OCI-M1 (cell line): ENCODE results near the gene ACVR1.
A peak's percentile ranks its signal among the peaks of the same experiment; 100 is the strongest.
"Not testable (repeated sequence)": the region's sequence is repeated elsewhere in the genome, so short reads cannot be mapped to it uniquely, and the experiment has no call there.

Experiments used
- DNase-seq: peaks from one replicate; lab custom pipeline; 2025; lab: John Stamatoyannopoulos, UW

The ACVR1 gene

DNA sequence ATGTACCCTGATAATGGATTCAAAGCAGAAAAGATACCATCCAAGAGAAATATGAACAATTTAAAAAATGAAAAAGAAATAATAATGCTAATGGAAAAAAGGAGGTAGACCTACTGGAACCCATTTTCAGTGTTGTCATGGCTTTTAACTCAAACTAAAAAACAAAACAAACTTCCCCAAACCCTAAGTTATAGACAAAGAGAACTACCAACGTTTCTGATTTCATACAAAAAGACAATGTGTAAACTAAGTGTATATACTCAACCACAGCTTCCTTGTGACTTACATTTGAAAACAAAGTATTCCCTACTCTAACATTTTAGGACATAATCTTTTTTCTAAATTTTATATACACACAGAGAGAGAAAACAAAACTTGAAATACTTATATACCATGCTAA is 45.9 kb downstream of the ACVR1 start:
- DNase-seq: no peak

DNA sequence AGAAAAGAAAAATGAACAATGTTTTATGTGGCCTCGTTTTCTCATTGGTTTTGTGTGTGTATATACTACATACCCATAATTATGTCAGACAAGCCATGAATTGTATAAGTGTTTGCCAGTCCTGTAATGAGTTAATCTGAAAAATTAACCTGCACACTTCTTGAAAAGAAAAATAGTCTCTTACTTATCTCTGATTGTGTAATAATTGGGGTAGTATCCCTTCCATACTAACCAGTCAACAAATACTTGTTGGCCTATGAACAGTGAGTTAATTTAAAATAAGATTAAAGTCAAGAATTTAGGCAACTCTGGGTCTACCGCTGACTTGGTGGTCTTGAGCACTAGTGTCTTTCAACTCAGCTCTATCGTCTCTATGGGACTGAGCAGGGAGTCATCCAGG is 48.8 kb downstream of the ACVR1 start:
- no peak for DNase-seq

DNA sequence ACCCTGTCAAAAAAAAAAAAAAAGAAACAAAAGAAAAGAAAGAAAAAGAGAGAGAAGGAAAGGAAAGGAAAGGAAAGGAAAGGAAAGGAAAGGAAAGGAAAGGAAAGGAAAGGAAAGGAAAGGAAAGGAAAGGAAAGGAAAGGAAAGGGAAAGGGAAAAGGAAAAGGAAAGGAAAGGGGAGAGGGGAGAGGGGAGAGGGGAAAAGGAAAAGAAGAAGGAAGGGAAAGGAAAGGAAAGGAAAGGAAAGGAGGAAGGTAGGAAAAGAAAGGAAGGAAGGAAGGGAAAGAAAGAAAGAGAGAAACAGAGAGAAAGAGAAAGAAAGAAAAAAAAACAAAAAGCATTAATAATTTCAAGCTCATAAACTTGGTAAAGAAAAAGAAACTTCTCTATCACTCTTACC is 49.5 kb downstream of the ACVR1 start:
- DNase-seq: not testable (repeated sequence)

DNA sequence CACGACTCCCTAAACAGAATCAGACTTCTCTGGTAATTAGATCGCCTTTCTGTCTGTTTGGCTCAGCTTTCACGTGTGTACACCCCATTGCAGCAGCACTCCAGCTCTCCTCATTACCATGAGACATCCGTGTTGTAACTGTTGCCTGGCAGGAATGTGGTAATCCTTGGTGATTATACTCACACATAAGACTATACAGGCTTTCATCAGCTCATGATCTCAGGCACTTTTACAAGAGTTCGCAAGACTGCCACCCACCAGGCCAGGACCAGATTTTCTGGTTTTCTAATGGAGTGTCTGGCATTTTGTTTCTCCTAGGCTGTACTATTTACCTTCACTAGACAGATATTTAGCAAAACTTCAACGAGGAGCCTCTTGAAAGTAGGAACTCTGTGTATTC is 50.2 kb downstream of the ACVR1 start:
- no peak for DNase-seq

DNA sequence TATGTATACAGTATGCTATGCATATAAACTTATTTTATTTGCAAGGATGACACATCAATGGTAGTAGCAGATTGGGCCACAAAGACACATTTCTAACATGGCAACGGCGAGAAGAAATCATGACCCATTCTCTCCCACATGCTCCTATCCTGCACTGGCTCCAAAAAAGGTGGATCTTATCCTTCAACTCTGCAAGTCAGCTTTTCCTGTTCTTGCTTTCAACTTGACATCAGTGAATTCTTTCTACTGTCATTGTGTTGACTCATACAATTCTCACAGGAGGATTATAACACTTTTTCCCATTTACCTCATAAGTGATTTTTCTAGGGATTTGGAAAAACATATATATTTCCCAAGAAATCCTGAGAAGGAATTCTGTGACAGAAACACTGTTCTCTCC is 53.1 kb downstream of the ACVR1 start:
- DNase-seq: no peak

DNA sequence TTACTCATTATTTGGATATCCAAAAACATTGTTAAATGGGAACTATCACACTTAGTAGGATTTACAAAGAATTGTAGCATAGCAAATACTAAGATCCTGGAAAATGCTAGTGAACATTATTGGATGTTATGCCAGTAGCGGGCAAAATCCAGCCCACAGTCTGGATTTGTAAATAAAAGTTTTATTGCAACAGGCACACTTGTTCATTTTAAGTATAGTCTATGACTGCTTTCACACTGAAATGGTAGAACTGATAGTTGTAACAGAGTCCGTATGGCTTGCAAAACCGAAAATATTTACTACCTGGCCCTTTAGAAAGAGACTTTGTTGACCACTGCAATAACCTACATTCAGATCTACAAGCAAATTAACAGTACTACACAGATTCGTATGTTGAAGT is 53.6 kb downstream of the ACVR1 start:
- DNase-seq: no peak

DNA sequence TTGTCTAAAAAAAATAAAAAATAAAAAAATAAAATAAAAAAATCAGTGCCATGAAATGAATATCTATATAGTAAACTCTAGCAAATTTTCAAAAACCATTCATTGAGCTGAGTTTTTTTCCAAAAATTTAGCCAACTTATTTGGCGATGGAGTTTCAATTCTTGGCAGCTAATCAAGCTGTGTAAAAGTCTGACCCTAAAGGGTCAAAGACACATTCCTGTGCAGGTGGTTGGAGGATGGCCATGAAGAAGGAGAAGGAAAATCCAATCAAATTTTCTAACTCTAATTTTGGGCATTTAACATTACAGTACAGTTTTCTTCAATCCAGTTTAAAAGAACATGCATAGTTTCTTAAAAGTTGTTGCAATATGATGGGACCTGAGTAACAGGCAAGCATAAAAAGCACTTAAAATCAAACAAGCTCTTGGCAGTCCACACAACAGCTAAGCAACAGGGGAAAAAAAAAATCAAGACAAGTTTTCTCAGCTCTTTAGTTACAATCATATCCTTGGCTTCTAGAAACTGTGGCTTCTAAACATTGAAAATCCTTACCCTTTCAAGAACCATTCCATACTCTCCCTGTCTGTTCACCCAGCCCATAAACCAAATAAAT is 54.5 kb downstream of the ACVR1 start:
- DNase-seq: no peak

DNA sequence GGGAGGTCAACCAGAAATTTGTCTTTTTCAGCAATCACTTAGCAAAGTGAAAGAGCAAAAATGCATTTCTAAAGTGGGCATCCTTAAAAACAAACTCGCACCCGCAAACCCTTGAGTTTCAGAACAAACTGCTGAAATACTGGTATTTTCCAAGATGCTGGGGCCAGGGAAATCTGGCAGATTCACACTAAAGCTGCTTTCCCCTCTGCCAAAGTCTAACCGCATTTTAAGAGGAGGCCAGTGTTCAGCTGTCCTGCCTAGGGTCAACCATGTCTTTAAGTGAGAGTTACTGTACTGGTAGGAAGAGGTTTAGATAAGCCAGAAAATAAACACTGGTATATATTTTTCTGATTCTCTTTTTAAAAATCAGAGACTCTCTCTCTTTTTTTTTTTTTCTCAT is 55.9 kb downstream of the ACVR1 start:
- no peak for DNase-seq

DNA sequence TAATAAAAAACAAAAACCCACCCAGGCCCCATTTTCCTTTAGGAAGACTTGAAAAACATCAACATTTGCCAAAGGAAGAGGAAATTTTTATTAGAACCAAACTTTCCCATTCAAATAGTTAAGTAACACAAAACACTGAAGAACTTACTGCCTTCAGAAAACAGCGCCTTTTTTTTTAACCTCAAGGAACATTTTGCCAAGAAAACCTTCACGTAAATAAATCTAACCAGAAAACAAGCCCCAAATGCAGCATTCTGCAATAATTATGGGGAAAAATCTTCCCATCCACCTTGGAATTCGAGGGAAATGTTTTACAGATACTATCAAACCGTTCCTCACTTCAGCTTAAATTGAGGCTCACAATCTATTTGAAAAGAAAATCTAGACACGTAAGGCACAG is 56.4 kb downstream of the ACVR1 start:
- DNase-seq: no peak

DNA sequence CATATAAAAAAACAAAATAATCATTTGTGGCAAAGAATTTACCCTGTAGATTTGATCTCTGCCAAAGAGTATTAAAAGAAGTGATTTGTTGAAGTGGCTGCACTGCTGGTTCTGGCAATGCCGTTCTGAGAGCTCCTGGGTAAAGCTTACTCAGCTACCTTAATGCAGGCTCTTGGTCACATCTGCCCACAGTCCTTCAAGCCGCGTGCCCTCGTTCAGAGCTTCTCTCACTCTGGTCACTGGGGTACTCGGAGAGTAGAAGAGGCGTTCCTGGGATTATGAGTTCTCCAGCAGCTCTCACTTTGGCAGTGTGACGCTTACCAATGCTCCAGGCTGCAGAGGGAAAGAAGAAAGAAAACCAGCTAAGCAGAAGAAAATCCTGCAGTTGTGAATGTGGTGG is 57.9 kb downstream of the ACVR1 start:
- DNase-seq: no peak

DNA sequence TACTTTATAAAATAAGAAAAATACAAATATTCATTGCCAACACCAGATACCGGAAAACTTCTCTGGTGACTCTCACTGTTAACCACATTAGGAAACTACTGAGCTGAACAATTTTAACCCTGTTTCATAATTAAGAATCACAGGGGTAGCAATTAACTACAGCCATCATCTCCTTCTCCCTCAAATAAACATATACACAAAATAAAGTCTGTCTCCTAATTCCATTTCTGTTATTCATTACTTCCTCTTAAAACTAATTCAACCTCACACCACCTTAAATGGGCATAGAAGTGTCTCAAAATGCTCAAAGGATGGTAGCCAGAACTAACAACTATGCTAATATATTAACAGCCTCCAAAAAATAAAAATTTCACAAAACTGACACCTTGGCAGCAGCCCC is 60.7 kb downstream of the ACVR1 start:
- no peak for DNase-seq

DNA sequence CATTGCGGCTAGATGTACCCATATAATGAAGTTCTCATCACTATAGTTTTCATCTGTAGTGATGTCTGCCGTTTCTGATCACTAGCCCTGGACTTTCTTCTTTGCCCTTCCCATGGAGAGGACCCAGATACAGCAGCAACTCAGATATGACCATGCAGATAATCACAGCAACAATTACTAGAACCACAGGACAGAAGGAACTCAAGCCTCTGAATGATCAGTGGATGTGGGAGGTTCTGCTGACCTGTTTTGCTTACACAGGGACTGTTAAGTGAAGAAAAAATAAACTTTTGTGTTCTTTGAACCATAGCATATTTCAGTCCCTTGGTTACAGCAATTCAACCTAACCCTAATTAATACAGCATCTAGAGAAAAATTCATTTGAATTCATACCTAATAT is 62.7 kb downstream of the ACVR1 start:
- DNase-seq: no peak

DNA sequence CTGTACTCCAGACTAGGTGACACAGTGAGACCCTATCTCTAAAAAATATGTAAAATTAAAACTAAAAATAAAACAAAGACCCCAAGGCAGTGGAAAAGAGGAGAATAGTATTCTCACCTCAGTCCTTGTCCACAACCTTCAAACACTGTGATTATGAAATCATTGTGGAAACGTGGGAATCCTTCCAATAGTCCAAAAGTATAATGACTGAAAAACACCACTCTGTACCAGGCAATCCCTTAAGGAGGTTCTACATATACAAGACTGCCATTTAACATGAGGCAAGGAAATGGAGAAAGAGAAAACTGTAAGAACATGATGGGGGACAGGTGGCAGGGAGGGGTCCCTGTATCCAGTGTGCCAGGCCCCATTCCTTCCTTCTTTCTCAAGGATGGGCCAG is 66.1 kb downstream of the ACVR1 start:
- DNase-seq: no peak

DNA sequence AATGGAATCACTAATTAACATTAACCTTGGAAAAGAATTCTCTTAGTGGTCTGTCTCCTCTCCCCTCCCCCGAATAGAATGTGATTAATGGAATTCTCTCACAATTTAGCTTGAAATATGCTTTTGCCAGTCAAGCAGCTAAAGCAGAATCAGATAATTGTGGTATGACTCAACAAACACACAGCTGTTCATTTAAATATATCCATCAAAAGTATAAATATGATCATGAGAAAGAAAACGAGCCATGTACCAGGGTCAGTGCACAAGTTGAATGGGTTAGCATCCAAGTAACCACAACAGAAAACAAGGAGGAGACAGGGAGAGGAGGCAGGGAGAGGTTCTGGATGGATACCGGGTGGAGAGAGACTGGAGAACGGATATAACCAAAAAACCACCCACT is 66.9 kb downstream of the ACVR1 start:
- DNase-seq: peak; percentile 34

DNA sequence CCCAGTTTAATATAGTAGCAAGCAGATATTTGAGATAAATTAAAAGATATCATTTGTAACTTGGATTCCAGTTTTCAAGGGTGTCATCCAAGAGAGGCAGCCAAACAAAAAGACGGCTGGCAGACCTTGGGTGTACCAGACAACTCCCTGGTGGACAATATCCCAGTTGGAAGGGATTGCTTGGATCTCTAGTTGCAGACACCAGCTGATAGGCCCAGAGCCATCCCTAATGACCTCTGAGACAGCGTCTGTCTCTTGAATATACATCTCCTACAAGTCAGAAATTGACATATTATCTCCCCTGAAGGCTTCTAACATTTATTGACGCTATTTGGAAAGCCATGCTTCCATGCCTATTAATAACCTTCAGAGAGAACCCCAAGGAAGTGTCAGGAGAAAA is 67.7 kb downstream of the ACVR1 start:
- no peak for DNase-seq

DNA sequence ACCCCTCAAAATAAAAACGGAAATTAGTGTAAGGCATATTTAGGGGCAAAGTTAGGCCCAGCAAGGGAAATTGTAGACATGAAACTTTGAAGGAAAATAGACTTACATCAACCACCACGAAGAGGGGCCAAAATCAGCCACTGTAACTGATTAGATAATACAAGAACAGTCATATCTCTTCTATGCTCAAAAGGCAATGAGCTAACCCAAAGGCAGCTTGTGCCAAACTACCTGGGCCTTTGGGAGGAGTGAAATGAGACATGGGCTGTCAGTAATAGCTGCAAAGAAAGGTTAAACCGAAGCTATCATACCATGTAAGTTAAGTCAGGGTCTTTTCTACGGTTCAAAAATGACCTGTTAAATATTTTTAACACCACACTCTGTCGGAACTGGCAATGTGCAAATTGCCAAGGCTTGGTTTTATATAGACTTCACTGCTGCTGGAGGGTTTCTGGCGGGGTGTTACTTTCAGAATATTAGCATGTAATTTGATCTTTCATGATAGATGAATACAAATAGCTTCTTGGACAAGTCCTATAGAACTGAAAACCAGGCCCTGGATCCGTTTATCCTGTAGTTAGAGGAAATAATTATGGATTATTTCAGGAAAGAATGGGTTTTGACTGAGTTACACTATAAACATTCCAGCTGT is 69.6 kb downstream of the ACVR1 start:
- DNase-seq: no peak

DNA sequence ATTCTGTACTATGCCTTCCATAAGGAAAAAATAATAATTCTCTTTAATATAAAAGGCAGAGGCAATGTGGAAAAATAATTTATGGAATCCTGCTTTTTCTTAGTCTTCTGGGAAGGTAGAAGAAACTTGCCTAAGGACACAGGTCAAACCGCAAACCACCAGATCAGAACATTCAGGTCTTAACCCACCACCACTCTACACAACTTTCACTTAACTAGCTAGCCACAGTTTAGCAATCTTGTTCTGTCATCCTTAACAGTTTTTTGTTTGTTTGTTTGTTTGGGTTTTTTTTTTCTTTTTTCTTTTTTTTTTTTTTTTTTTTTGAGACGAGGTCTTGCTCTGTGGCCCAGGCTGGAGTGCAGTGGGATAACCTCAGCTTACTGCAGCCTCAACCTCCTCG is 70.6 kb downstream of the ACVR1 start:
- DNase-seq: no peak

DNA sequence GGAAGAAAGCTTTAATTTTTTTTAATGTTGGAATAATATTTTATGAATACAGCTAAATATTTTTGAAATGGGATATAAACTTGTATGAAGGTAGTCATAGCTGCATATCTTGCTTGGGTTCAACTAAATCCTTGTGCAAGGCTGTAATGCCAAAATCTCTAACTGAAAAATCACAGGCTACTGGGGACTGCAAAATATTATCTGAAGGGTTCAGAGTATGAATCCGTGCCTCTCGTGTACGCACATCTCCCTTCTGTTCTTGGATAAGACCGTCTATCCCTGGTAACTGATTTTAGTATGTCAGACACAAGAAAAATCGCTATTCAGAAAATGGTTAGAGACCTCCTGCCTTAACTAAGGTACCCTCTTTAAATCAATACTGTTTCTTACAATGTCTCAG is 71.8 kb downstream of the ACVR1 start:
- no peak for DNase-seq

DNA sequence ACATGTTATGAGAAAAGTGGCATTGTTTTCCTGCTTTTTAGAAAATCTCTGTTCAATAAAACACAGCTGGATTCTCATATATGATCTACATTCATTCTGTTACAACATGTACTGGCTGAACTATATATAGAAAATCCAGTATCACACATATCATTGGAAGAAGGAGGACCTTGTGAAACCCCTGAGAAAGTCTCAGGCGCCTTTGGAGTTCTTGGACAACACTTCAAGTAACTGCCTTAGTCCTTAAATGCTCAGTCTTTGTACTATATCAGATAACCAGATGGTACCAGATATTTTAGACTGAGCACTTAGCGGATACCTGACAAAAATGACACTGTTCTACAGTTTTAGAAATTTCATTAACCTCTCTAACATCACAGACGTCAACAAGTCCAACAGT is 72.2 kb downstream of the ACVR1 start:
- DNase-seq: no peak

DNA sequence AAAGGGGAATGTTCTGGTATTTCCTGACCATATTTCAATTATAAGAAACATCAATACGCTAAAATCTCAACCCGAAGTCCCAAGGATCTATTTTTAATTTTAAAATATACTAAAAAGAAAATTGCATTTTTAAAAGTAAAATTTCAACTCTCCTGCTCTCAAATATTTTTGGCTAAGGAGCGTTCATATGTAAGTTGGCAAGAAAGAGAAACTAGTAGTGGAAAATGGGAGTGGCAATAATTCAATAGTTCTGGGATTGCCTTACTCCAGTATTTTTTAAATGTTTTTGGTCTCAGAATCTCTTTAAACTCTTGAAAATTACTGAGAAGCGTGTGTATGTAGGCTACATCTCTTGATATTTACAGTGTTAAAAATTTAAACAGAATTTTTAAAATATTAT is 72.7 kb downstream of the ACVR1 start:
- no peak for DNase-seq

DNA sequence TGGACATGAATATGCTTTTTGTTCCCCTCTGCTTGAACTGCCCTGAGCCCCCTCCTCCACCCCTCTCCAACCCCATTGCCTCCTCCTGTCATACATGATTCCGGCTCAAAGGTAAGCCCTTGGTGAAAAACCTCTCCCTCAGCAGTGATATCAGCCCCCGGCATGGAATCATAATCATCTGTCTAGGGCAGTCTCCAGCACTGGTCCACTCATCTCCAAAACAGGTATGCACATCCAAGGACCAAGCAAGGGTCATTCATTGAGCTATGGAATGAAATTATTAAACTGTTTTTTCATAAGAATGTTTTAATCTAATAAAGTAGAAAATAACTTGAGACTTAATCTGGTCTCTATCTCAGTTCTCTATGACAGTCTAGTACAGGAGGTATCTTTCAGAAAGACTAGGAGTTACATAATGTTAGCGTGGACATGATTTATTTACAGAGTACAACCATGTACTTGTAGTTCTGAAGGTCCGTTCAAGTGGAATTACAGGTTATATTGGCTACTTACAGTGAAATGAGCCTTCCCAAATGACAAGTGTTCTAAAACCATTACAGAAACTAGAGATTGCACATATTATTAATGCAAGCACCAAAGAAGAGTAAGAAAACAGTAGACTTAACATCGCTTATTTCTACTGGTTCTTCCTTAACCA is 75.2 kb downstream of the ACVR1 start:
- no peak for DNase-seq

DNA sequence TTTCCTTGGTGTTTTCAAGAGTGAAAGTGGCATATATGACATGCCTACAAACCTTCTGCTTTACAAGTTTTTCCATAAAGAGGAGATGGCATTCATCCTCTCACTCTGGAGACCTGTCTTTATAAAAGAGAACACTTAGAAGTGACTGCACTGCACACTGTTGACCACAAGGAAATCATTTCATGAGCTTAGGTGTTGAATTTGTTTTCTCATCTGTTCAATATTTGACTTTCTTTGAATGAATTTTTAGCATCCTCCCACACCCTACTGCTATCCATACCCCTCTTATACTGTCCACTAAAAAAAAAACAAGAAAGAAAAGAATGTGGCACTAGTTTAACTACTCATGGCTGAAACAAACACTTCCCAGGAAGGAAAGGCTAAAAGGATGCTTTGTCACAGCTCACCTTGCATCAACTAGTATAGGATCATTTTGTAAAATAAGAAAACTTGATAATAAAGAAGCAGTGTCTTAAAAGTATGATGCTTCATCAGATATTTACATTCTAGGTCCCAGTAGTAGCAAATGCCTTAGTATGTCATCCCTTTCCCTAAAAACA is 83.0 kb downstream of the ACVR1 start:
- DNase-seq: no peak

DNA sequence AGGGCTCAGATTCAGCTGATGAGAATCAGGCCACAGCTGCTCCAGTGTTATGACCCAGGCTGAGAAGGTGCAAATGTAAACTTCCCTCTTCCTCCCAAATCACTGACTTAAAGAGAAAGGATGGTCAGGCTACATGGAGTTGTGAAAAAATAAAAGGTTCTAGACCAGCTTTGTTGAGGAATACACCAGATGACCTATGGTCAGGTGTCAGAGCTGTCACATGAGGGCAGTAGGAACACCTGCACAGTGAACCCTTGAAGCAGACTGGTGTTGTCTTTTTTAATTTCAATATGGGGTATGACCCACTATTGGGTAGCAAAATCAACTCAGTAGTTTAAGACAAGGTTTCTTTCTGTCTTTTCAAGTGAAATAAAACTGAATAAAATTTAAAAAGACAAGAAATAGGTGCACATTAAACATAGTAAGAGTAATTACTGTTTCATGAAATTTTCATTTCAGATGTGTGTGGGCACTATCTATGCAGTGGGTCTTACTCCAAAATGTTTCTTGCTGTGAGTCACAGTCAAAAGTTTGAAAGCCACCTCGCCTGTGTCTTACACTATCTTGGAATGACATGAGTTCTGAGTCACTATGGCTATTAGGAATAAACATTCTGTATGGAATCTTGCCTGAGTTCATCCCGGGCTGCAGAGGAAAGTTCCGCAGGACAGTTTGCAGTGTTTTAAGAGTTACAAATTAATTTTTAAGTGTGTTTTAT is 83.6 kb downstream of the ACVR1 start:
- no peak for DNase-seq
